ENCODE results near the gene MTOR.
A peak's percentile ranks its signal among the peaks of the same experiment; 100 is the strongest.
"Not testable (repeated sequence)": the region's sequence is repeated elsewhere in the genome, so short reads cannot be mapped to it uniquely, and the experiment has no call there.

MTOR gene

GRCh38 chr1:11262171-11263049 lies at the start of gene MTOR:
Gene MTOR, minus strand, starts transcription at chr1:11262551. Its CDS starts 3,142 bp downstream, at chr1:11259409.
- peak within 1 kb of the TSS; percentile 99 for H3K4me3 ChIP-seq
- H3K27ac ChIP-seq = peak within 1 kb of the TSS; percentile 78 to 90
- peak; percentile 99 for DNase-seq (ENCODE audit: low spot score)
- no peak for TF ChIP-seq CTCF (IDR thresholded peaks at IDR 0.05)

GRCh38 chr1:11309385-11309784 lies 47.0 kb upstream of the MTOR start:
- H3K4me3 ChIP-seq = no peak overlapping the region
- no peak for TF ChIP-seq CTCF (IDR thresholded peaks at IDR 0.05)
- H3K27ac ChIP-seq = no peak overlapping the region
- DNase-seq (ENCODE audit: low spot score) = no peak

- no peak overlapping the region for H3K27ac ChIP-seq
- DNase-seq (ENCODE audit: low spot score) = no peak
- no peak for TF ChIP-seq CTCF (IDR thresholded peaks at IDR 0.05)
- H3K4me3 ChIP-seq = no peak overlapping the region
Observed at GRCh38 chr1:11308699-11309224, 46.4 kb upstream of the MTOR start.

GRCh38 chr1:11307852-11308251 lies 45.5 kb upstream of the MTOR start:
- H3K27ac ChIP-seq = no peak overlapping the region
- DNase-seq (ENCODE audit: low spot score) = no peak
- no peak for TF ChIP-seq CTCF (IDR thresholded peaks at IDR 0.05)
- no peak overlapping the region for H3K4me3 ChIP-seq

GRCh38 chr1:11305516-11305915 lies 43.2 kb upstream of the MTOR start:
- DNase-seq (ENCODE audit: low spot score); H3K4me3 ChIP-seq; H3K27ac ChIP-seq: not testable (repeated sequence)

- H3K4me3 ChIP-seq = no peak overlapping the region
- H3K27ac ChIP-seq = no peak overlapping the region
- TF ChIP-seq CTCF (IDR thresholded peaks at IDR 0.05) = no peak
- no peak for DNase-seq (ENCODE audit: low spot score)
Observed at GRCh38 chr1:11302366-11302765, 40.0 kb upstream of the MTOR start.

GRCh38 chr1:11301601-11302000 lies 39.2 kb upstream of the MTOR start:
- TF ChIP-seq CTCF (IDR thresholded peaks at IDR 0.05) = no peak
- no peak overlapping the region for H3K4me3 ChIP-seq
- no peak overlapping the region for H3K27ac ChIP-seq
- DNase-seq (ENCODE audit: low spot score) = no peak
